K562 (cell line): ENCODE results near the gene SMARCA4. TPM values are rescaled to one million over a fixed set of nuclear protein-coding genes. Genes with fewer than 3 reads are reported as not detected.
A peak's percentile ranks its signal among the peaks of the same experiment; 100 is the strongest.
"Not testable (repeated sequence)": the region's sequence is repeated elsewhere in the genome, so short reads cannot be mapped to it uniquely, and the experiment has no call there.

Experiments used
- ATAC-seq: fragments of 200-7000 bp; cut with Tn5 transposase; 3 replicates; pipeline ENCODE4 v1.9.1; 2020; ENCODE audit warnings: moderate library complexity
- BruUV-seq: library from RNA; stranded (reverse); fragments of 400-500 nt; replicated peaks from 2 replicates; lab custom pipeline; 2021; lab: Mats Ljungman, UMichigan
- CTCF ChIA-PET: fragments of 300-600 bp; formaldehyde crosslinking; extraction: SDS; loops from one replicate; lab custom pipeline; 2021; ENCODE audit warnings: low intra/inter-chr PET ratio; lab: Yijun Ruan, JAX
- POLR2A ChIA-PET: fragments of 300-600, 350-650 bp; sonication (Branson Sonifier 250); formaldehyde crosslinking; extraction: SDS; loops from one replicate; lab custom pipeline; 2021; ENCODE audit warnings: antibody characterized with exemption, inconsistent platforms; lab: Yijun Ruan, JAX
- DNase-seq, 4 experiments: peaks; one replicate each; pipeline versions ENCODE4 v3.0.0 to v3.0.0-alpha.2; 2011 to 2018; ENCODE audit warnings: low spot score in 3 of 4, mixed read lengths in 3 of 4; ENCODE audit errors: extremely low read depth in 1 of 4
- FAIRE-seq: peaks from 2 replicates; lab custom pipeline; 2011; peaks lifted over from hg19 to GRCh38; lab: Jason Lieb, UNC
- H2AFZ ChIP-seq: 2 replicates; pipeline ENCODE4 v1.6.0; 2011; ENCODE audit warnings: low read depth, low read length, control low read depth, inconsistent platforms
- H3K27ac ChIP-seq: fragments of 200-600 bp; 3 replicates; pipeline ENCODE4 v1.8.0; 2011; ENCODE audit warnings: low read depth, mild to moderate bottlenecking, control low read depth, inconsistent platforms, low read length, moderate library complexity, mixed read lengths; ENCODE audit errors: extremely low read depth
- H3K27me3 ChIP-seq, 2 experiments: fragments of 300-600 bp in 1 of 2; 2 replicates in 1 of 2; 3 replicates in 1 of 2; pipeline versions ENCODE4 v1.6.0 to v1.8.0; 2011; ENCODE audit warnings: inconsistent platforms in 2 of 2, low read length in 2 of 2, mild to moderate bottlenecking in 1 of 2, mixed read lengths in 1 of 2, moderate library complexity in 1 of 2; ENCODE audit not compliant: control insufficient read depth in 2 of 2, insufficient read depth in 2 of 2
- H3K36me3 ChIP-seq: fragments of 300-600 bp; 3 replicates; pipeline ENCODE4 v1.8.0; 2011; ENCODE audit warnings: mild to moderate bottlenecking, low read length, inconsistent platforms; ENCODE audit not compliant: control insufficient read depth, insufficient read depth
- H3K4me1 ChIP-seq, 2 experiments: fragments of 200-600 bp in 1 of 2; replicated peaks in 1 of 2; 2 replicates in 1 of 2; 3 replicates in 1 of 2; pipeline versions ENCODE4 v1.5.1 to v1.8.0; 2011; ENCODE audit warnings: inconsistent platforms in 2 of 2, low read length in 2 of 2, mild to moderate bottlenecking in 1 of 2, mixed read lengths in 1 of 2, moderate library complexity in 1 of 2; ENCODE audit not compliant: control insufficient read depth in 2 of 2, insufficient read depth in 2 of 2
- H3K4me2 ChIP-seq: 2 replicates; pipeline ENCODE4 v1.6.1; 2011; ENCODE audit warnings: low read length, control low read depth, inconsistent platforms, mixed read lengths; ENCODE audit not compliant: insufficient read depth
- H3K4me3 ChIP-seq: fragments of 200-600 bp; sonication (generic), shearing (Covaris generic); 2 replicates; pipeline ENCODE4 v1.5.1; 2016; ENCODE audit warnings: control low read depth, inconsistent platforms
- H3K79me2 ChIP-seq: fragments of 200-600 bp; 3 replicates; pipeline ENCODE4 v1.8.0; 2011; ENCODE audit warnings: low read length, inconsistent platforms; ENCODE audit not compliant: control insufficient read depth, insufficient read depth
- H3K9ac ChIP-seq, 2 experiments: 2 replicates each; pipeline versions ENCODE4 v1.6.0 to v1.6.1; 2011; ENCODE audit warnings: low read depth in 2 of 2, low read length in 2 of 2, control low read depth in 1 of 2, inconsistent platforms in 1 of 2, mild to moderate bottlenecking in 1 of 2, mixed read lengths in 1 of 2; ENCODE audit not compliant: insufficient read depth in 1 of 2
- H3K9me1 ChIP-seq: one replicate; pipeline ENCODE4 v1.6.0; 2011; ENCODE audit warnings: inconsistent platforms, mild to moderate bottlenecking, low read length, moderate library complexity; ENCODE audit not compliant: control insufficient read depth, insufficient read depth
- H3K9me3 ChIP-seq: replicated peaks from 2 replicates; pipeline ENCODE4 v1.5.1; 2011; ENCODE audit warnings: low read depth, low read length, inconsistent platforms; ENCODE audit not compliant: control insufficient read depth, insufficient read depth
- H4K20me1 ChIP-seq: replicated peaks from 2 replicates; pipeline ENCODE4 v1.6.1; 2011; ENCODE audit warnings: low read length, inconsistent platforms, mixed read lengths; ENCODE audit not compliant: control insufficient read depth, insufficient read depth
- CEBPB ChIP-seq: fragments of 450-650 bp; IDR thresholded peaks from 2 replicates; pipeline ENCODE4 v1.6.1; 2016; ENCODE audit warnings: missing genetic modification characterization, missing compliant biosample characterization
- CEBPG ChIP-seq, 3 experiments: fragments of 200-800 bp in 1 of 3; sonication (Bioruptor generic) in 1 of 3; sonication (generic) in 1 of 3; formaldehyde crosslinking in 1 of 3; IDR thresholded peaks in 2 of 3; conservative IDR thresholded peaks in 1 of 3; 2 replicates each; pipeline versions ENCODE4 v1.6.1 to v1.8.0; 2016 to 2022; ENCODE audit warnings: missing compliant biosample characterization in 2 of 3, missing genetic modification characterization in 2 of 3, mild to moderate bottlenecking in 1 of 3, missing genetic modification reagents in 1 of 3
- FOXP1 ChIP-seq: sonication (generic); formaldehyde crosslinking; IDR thresholded peaks from 2 replicates; pipeline ENCODE4 v1.8.0; 2022; ENCODE audit warnings: mild to moderate bottlenecking, missing genetic modification reagents
- PRDM10 ChIP-seq: fragments of 450-650 bp; IDR thresholded peaks from 2 replicates; pipeline ENCODE4 v1.6.1; 2018; ENCODE audit not compliant: partially characterized antibody
- WGBS: fragments of 100-300 bp; shearing (Covaris generic); methylation state at CpG from one replicate; pipeline ENCODE4 v1.1.6; 2016; ENCODE audit warnings: low coverage, mixed read lengths; ENCODE audit not compliant: insufficient coverage; ENCODE audit errors: missing lambda C conversion rate; 5-methylcytosine and 5-hydroxymethylcytosine counted together
- in situ Hi-C: fragments of 300-500 bp; cut with MboI; formaldehyde crosslinking; loops from 4 replicates; pipeline ENCODE4 v1.15.0; 2018; ENCODE audit warnings: inconsistent platforms, mixed read lengths
- intact Hi-C: fragments of 100-400 bp; cut with micrococcal nuclease; formaldehyde crosslinking; loops from 2 replicates; pipeline ENCODE4 v1.14.2; 2022
- polyA plus RNA-seq, 8 experiments: library from polyadenylated mRNA; depleted of rRNA in 4 of 8; stranded (reverse) in 5 of 8; unstranded in 3 of 8; fragments of >200 nt; fragmentation: Nextera tagmentation in 2 of 8; fragmentation: Illumina TruSeq in 1 of 8; extraction: Ambion mirVana in 2 of 8; extraction: Trizol in 1 of 8; gene quantifications; 2 replicates each; pipeline versions ENCODE4 v1.2.1 to v1.2.3, GENCODE V29; 2011 to 2014; ENCODE audit warnings: inconsistent platforms in 1 of 8, missing spikeins in 1 of 8
- total RNA-seq, 7 experiments: library from RNA; depleted of rRNA in 6 of 7; stranded (reverse); fragments of >200 nt in 6 of 7; fragmentation: Illumina TruSeq in 2 of 7; extraction: Trizol in 2 of 7; gene quantifications; 2 replicates each; pipeline versions ENCODE4 v1.2.1 to v1.2.3, GENCODE V29; 2011 to 2021; ENCODE audit warnings: low replicate concordance in 1 of 7

SMARCA4 gene
- total and polyA plus RNA-seq, 9 of the 15 experiments (the other 6 are each of a cell fraction or from before 2014, with no cell fraction given): 19.3 to 207 (median 52.1) TPM

GRCh38 chr19:10936661-10937084 is 24.2 kb upstream of the SMARCA4 start (continued):
- TF ChIP-seq PRDM10: peak; percentile 8

GRCh38 chr19:10941649-10942048 is 19.2 kb upstream of the SMARCA4 start:
- Histone ChIP-seq H3K4me1 (peaks cover 4 to 12% of the 10 kb centered on the region in 2 experiments; a peak in 3 of 5 replicates), H3K4me2 (peak overlapping the region; percentile 29; the same call in 1 of the 2 replicates)
- H3K4me3 ChIP-seq; H3K9ac ChIP-seq; H3K79me2 ChIP-seq; H2AFZ ChIP-seq; BruUV-seq; DNase-seq; H3K9me1 ChIP-seq; H3K27me3 ChIP-seq; H4K20me1 ChIP-seq; FAIRE-seq; H3K9me3 ChIP-seq; H3K36me3 ChIP-seq; in situ Hi-C loops; H3K27ac ChIP-seq; TF ChIP-seq CEBPG (CRISPR knock-in tag; IDR thresholded peaks at IDR 0.05): not testable (repeated sequence)
- WGBS: 18% methylated on average over 13 of the region's 14 CpGs
- POLR2A ChIA-PET: interaction anchor here (0.6 to 1.1 kb wide), 6 partner anchors 8 to 159 kb away, joined by 3 to 6 read pairs (median 3); no protein-coding TSS in a partner anchor
- peak; percentile 12; the same call in 2 of the 3 replicates for ATAC-seq
- TF ChIP-seq FOXP1 (CRISPR knock-in tag): peak; percentile 26; the same call in 1 of the 2 replicates
- TF ChIP-seq CEBPB (tag): peak; percentile 63
- TF ChIP-seq CEBPG (tag; conservative IDR thresholded peaks at IDR 0.05 in 1 of 2, IDR thresholded peaks at IDR 0.05 in 1 of 2): peak in 1 of 2 experiments; percentile 35; a peak in 1 of 4 replicates
- CTCF ChIA-PET: interaction anchor here (0.6 kb wide), 1 partner anchor 197 kb away, joined by 4 read pairs; no protein-coding TSS in a partner anchor
- intact Hi-C loops: loop anchor here (2.0 to 5.0 kb wide), 2 partner anchors 96 to 261 kb away; no protein-coding TSS in a partner anchor

GRCh38 chr19:10943412-10943811 is 17.4 kb upstream of the SMARCA4 start:
- H3K9ac ChIP-seq, H3K4me2 ChIP-seq, BruUV-seq, DNase-seq, H4K20me1 ChIP-seq, FAIRE-seq, H2AFZ ChIP-seq, H3K79me2 ChIP-seq, H3K4me1 ChIP-seq, H3K9me3 ChIP-seq, CTCF ChIA-PET, H3K36me3 ChIP-seq, in situ Hi-C loops, H3K4me3 ChIP-seq, H3K27ac ChIP-seq, H3K9me1 ChIP-seq, ATAC-seq, H3K27me3 ChIP-seq: not testable (repeated sequence)
- POLR2A ChIA-PET: interaction anchor here (0.8 to 2.0 kb wide), 2 partner anchors 11 to 27 kb away, joined by 4 read pairs; no protein-coding TSS in a partner anchor
- WGBS: 66% methylated on average over 4 of the region's 4 CpGs
- intact Hi-C loops: loop anchor here (2.0 to 5.0 kb wide), 2 partner anchors 94 to 259 kb away; no protein-coding TSS in a partner anchor
